Prostate gland (tissue), 2 donors: ENCODE results near the gene CHST8. TPM values are rescaled to one million over a fixed set of nuclear protein-coding genes. Genes with fewer than 3 reads are reported as not detected.

ENCODE experiments used
- DNase-seq: peaks from one replicate; pipeline ENCODE4 v3.0.0-alpha.2; 2019; ENCODE audit warnings: low spot score
- H3K27ac ChIP-seq, 2 donors: fragments of 200-600 bp; sonication (generic); 2 replicates each; pipeline ENCODE4 v1.5.1; 2017 to 2019
- H3K27me3 ChIP-seq: fragments of 200-600 bp; sonication (generic); replicated peaks from 2 replicates; pipeline ENCODE4 v1.5.1; 2019; ENCODE audit not compliant: insufficient read depth
- H3K36me3 ChIP-seq, 2 donors: fragments of 200-600 bp; sonication (generic); 1 replicate in 1 of 2; 2 replicates in 1 of 2; pipeline versions ENCODE4 v1.5.1 to v1.8.1; 2017 to 2019
- H3K4me1 ChIP-seq: fragments of 200-600 bp; sonication (generic); replicated peaks from 2 replicates; pipeline ENCODE4 v1.5.1; 2019
- H3K4me3 ChIP-seq, 2 donors: fragments of 200-600 bp; sonication (generic); 2 replicates each; pipeline ENCODE4 v1.5.1; 2017 to 2019
- H3K9me3 ChIP-seq: fragments of 200-600 bp; sonication (generic); 2 replicates; pipeline ENCODE4 v1.5.1; 2017
- CTCF ChIP-seq, 4 experiments: fragments of 200-600 bp in 2 of 4; fragments of 450-650 bp in 2 of 4; sonication (generic) in 2 of 4; IDR thresholded peaks; 1 replicate in 3 of 4; 2 replicates in 1 of 4; pipeline ENCODE4 v1.5.1; 2016 to 2019; ENCODE audit warnings: antibody characterized with exemption in 4 of 4, mild to moderate bottlenecking in 2 of 4, moderate library complexity in 2 of 4
- POLR2A ChIP-seq: fragments of 450-650 bp; IDR thresholded peaks from one replicate; pipeline ENCODE4 v1.6.1; 2016; ENCODE audit warnings: antibody characterized with exemption, mild to moderate bottlenecking
- POLR2AphosphoS5 ChIP-seq: sonication (generic); formaldehyde crosslinking; IDR thresholded peaks from one replicate; pipeline ENCODE4 v1.6.1; 2017; ENCODE audit warnings: antibody characterized with exemption
- WGBS: methylation state at CpG from one replicate; pipeline ENCODE4 v1.1.5; 2018; 5-methylcytosine and 5-hydroxymethylcytosine counted together
- intact Hi-C: fragments of 100-400 bp; cut with DNase I; formaldehyde crosslinking; loops from one replicate; pipeline ENCODE4 v1.14.2; 2022
- total RNA-seq, 2 donors: library from RNA; depleted of rRNA; stranded (reverse); fragments of >200 nt; gene quantifications; one replicate each; pipeline ENCODE4 v1.1.0, GENCODE V29; 2016

The CHST8 gene
- total RNA-seq, 2 donors from 2014 or later = 1.3 to 2.7 TPM

DNA sequence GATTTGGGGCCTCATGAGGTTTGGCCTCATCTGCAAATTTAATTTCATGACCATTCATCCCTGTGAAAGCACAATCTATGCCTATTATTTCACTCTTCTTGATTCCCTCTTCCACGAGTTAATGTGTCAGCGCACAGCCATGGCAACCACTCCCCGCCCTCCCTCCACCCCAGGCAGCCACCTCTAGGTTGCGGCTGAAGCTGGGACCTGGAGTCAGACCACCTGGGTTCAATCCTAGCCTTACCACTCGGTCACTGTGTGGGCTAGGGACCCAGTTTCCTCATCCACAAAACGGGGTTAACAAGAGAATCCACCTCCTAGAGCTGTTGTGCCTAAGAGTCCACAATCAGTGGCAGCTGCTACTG lies 9.8 kb downstream of the CHST8 start:
- Histone ChIP-seq H3K36me3 (no peaks in the 10 kb centered on the region), H3K9me3 (no peaks in the 10 kb centered on the region), H3K4me3 (no peak overlapping the region), H3K4me1 (no peaks in the 10 kb centered on the region), H3K27ac (no peak overlapping the region), H3K27me3 (peaks cover 5% of the 10 kb centered on the region)
- TF ChIP-seq POLR2AphosphoS5 (no peak), POLR2A (no peak), CTCF (IDR thresholded peaks at IDR 0.05) (no peak)
- 57% methylated on average over 6 of the region's 6 CpGs for WGBS
- intact Hi-C loops = no loop called here
- no peak for DNase-seq

DNA sequence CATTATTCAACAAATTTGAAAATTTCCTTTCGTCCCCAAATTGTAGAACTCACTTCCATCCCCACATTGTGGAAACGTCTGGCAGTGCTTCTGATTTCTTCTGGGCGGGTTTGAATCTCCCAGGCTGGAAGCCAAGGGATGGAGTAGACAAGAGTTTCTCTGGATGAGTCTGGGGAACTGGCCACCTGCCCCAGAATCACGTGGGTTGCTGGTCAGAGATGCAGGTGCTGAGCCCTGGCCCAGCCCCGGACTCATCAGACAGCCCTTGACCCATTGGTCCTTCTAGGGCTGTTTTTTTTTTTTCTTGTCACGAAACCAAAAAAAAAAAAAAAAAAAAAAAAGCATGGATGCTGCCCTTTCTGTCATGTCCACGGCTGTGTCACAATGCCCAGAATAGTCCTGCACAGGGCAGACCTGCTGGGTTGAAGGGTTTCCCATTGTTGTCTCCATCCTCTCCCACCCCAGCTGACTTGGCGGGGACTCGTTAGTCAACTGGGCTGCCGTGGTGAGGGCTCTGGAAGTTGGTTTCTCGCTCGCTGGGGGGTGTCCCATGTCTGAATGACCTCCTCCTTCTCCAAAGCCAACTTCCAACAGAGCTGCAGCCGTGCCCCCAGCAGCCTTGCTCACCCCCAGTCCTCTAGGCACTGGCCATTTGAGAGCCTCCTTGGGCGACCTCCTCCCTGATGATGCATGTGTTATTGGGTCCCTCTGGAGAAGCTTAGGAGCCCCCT lies 12.8 kb downstream of the CHST8 start:
- no peak for DNase-seq
- peaks cover 3% of the 10 kb centered on the region for H3K27me3 ChIP-seq
- WGBS = 78% methylated on average over 14 of the region's 14 CpGs

GRCh38 chr19:33638167-33639034 lies 16.6 kb downstream of the CHST8 start:
- intact Hi-C loops = no loop called here
- Histone ChIP-seq H3K36me3 (no peaks in the 10 kb centered on the region), H3K9me3 (no peaks in the 10 kb centered on the region), H3K27ac (no peak overlapping the region), H3K4me3 (no peak overlapping the region), H3K27me3 (no peaks in the 10 kb centered on the region), H3K4me1 (no peaks in the 10 kb centered on the region)
- no peak for TF ChIP-seq CTCF (IDR thresholded peaks at IDR 0.05)
- no peak for TF ChIP-seq POLR2A
- no peak for TF ChIP-seq POLR2AphosphoS5
- DNase-seq = no peak
- 25% methylated on average over 15 of the region's 15 CpGs for WGBS

More for the DNA sequence above, 12.8 kb downstream of the CHST8 start:
- Histone ChIP-seq H3K9me3 (no peaks in the 10 kb centered on the region), H3K36me3 (no peaks in the 10 kb centered on the region), H3K27ac (no peak overlapping the region), H3K4me3 (no peak overlapping the region), H3K4me1 (no peaks in the 10 kb centered on the region)
- intact Hi-C loops = no loop called here
- TF ChIP-seq CTCF (IDR thresholded peaks at IDR 0.05) (no peak), POLR2AphosphoS5 (no peak), POLR2A (no peak)

GRCh38 chr19:33639035-33639681 lies 17.4 kb downstream of the CHST8 start:
- intact Hi-C loops = no loop called here
- Histone ChIP-seq H3K4me3 (no peak overlapping the region), H3K27me3 (no peaks in the 10 kb centered on the region), H3K36me3 (no peaks in the 10 kb centered on the region), H3K4me1 (no peaks in the 10 kb centered on the region), H3K9me3 (no peaks in the 10 kb centered on the region), H3K27ac (no peak overlapping the region)
- DNase-seq = no peak
- no peak for TF ChIP-seq CTCF (IDR thresholded peaks at IDR 0.05)
- 30% methylated on average over 14 of the region's 14 CpGs for WGBS
